ENCODE measurements around the gene GPNMB.

GRCh38 chr7:23268167-23268566 is 21.6 kb downstream of the GPNMB start:
- TF ChIP-seq CTCF (IDR thresholded peaks at IDR 0.05; ENCODE audit: low read depth, low read length, poor library complexity, severe bottlenecking) = no peak
- TF ChIP-seq EZH2phosphoT487 (IDR thresholded peaks at IDR 0.05; ENCODE audit: borderline replicate concordance, low read length) = no peak

Measured in DOHH2 (cell line).